ENCODE results near the gene TNF.
"Not testable (repeated sequence)": the region's sequence is repeated elsewhere in the genome, so short reads cannot be mapped to it uniquely, and the experiment has no call there.

The TNF gene

GRCh38 chr6:31586599-31587281 is 11.4 kb downstream of the TNF start:
- DNase-seq (ENCODE audit: low read depth) = peak; percentile 99
- TF ChIP-seq POLR2A (IDR thresholded peaks at IDR 0.05; ENCODE audit: extremely low read depth, insufficient read length) = peak; percentile 17
- TF ChIP-seq MAX (IDR thresholded peaks at IDR 0.05; ENCODE audit: low read depth, low read length) = peak; percentile 97
- no peak for TF ChIP-seq CTCF (IDR thresholded peaks at IDR 0.05; ENCODE audit: low read depth, low read length)
- peak; percentile 76 for TF ChIP-seq MYC (IDR thresholded peaks at IDR 0.05; ENCODE audit: low read depth, low read length)
- peak overlapping the region; percentile 73 for H3K4me3 ChIP-seq (ENCODE audit: low read depth, low read length)

GRCh38 chr6:31587791-31588777 is 12.7 kb downstream of the TNF start:
- TF ChIP-seq POLR2A (IDR thresholded peaks at IDR 0.05; ENCODE audit: extremely low read depth, insufficient read length) (no peak), MAX (IDR thresholded peaks at IDR 0.05; ENCODE audit: low read depth, low read length) (no peak), MYC (IDR thresholded peaks at IDR 0.05; ENCODE audit: low read depth, low read length) (no peak), CTCF (IDR thresholded peaks at IDR 0.05; ENCODE audit: low read depth, low read length) (no peak)
- DNase-seq (ENCODE audit: low read depth) = peak; percentile 36
- peak overlapping the region; percentile 73 for H3K4me3 ChIP-seq (ENCODE audit: low read depth, low read length)

GRCh38 chr6:31588871-31589650 is 13.7 kb downstream of the TNF start:
- TF ChIP-seq CTCF (IDR thresholded peaks at IDR 0.05; ENCODE audit: low read depth, low read length) (no peak), MYC (IDR thresholded peaks at IDR 0.05; ENCODE audit: low read depth, low read length) (no peak), MAX (IDR thresholded peaks at IDR 0.05; ENCODE audit: low read depth, low read length) (no peak), POLR2A (IDR thresholded peaks at IDR 0.05; ENCODE audit: extremely low read depth, insufficient read length) (no peak)
- peak; percentile 84 for DNase-seq (ENCODE audit: low read depth)
- H3K4me3 ChIP-seq (ENCODE audit: low read depth, low read length) = peak overlapping the region; percentile 73

- H3K4me3 ChIP-seq (ENCODE audit: low read depth, low read length); DNase-seq (ENCODE audit: low read depth): not testable (repeated sequence)
These were observed 15.3 kb downstream of the TNF start for GRCh38 chr6:31590691-31591090.

- H3K4me3 ChIP-seq (ENCODE audit: low read depth, low read length) = no peak overlapping the region
- TF ChIP-seq MAX (IDR thresholded peaks at IDR 0.05; ENCODE audit: low read depth, low read length) = no peak
- no peak for TF ChIP-seq MYC (IDR thresholded peaks at IDR 0.05; ENCODE audit: low read depth, low read length)
- no peak for TF ChIP-seq CTCF (IDR thresholded peaks at IDR 0.05; ENCODE audit: low read depth, low read length)
- TF ChIP-seq POLR2A (IDR thresholded peaks at IDR 0.05; ENCODE audit: extremely low read depth, insufficient read length) = no peak
- DNase-seq (ENCODE audit: low read depth) = no peak
These were observed 17.0 kb downstream of the TNF start for GRCh38 chr6:31592396-31592771.

All from NB4 (cell line).